A549 treated with ZK216348 at 1 μM for 4 hours (cell line): ENCODE measurements around the gene SYN1. TPM values are rescaled to one million over a fixed set of nuclear protein-coding genes. Genes with fewer than 3 reads are reported as not detected.

Experiments used
- total RNA-seq: library from RNA; stranded (reverse); fragments of 200-300 nt; extraction: Qiagen RNA extraction; gene quantifications from 5 replicates; pipeline ENCODE4 v1.2.3, GENCODE V29; 2022; ENCODE audit warnings: low read depth

Gene SYN1
- total RNA-seq = 0.11 to 0.58 TPM (median 0.19 TPM) in 5 replicates

DNA sequence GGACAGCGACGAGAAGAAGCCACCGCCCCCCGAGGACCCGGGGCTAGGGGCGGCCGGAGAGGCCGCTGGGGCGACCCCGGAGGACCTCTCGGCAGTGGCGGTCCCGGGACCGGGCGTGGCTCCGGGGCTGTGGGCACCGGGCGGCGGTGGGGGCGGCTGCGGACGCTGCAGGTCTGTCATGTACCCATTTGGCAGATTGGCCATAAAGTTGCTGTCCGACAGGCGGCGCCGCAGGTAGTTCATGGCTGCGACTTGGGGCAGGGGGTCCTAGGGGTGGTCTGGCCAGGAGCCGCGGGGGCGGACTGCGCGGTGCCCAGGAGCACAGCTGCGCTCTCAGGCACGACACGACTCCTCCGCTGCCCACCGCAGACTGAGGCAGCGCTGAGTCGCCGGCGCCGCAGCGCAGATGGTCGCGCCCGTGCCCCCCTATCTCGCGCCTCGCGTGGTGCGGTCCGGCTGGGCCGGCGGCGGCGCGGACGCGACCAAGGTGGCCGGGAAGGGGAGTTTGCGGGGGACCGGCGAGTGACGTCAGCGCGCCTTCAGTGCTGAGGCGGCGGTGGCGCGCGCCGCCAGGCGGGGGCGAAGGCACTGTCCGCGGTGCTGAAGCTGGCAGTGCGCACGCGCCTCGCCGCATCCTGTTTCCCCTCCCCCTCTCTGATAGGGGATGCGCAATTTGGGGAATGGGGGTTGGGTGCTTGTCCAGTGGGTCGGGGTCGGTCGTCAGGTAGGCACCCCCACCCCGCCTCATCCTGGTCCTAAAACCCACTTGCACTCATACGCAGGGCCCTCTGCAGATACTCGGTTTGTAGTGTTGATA, at the start of gene SYN1:
Gene SYN1 (minus strand): TSS at position 372 of the 817 bp plus-strand sequence. CDS start 129 bp downstream, at position 243.

DNA sequence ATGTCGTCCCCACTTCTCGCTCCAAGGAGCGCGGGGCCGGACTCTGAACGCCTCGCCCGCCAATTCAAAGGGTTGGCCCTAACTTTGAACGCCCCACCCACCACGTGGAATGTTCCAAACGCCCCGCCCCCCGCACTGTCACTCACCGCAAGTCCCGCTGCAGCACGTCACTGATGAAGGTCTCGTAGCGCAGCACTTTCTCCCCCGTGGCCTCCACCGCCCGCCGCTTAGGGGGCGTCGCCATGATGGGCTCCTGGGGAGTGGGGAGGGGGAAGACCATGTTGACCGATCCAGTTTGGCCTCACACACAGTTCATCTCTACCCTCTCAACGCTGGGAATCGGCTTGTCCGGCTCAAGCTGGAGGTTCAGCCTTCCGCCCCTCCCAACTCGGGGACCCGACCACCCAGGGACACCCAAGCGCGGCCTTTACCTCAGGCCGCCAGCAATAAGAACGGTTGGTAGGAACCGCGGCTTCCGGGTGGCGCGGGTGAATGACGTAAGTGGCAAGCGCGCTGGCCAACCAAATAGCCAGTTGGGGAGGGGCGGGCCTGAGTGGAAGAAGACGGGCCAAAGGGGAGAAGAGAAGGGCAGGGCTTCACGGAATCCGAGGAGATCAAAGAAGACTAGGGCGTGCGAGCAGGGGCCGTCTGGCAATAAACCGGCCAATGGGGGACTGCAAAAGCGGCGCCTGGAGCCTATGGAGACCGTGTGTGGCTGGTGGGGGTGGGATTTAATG, 39.2 kb upstream of the SYN1 start, which contains the start of gene UXT:
Gene UXT (minus strand): TSS at position 497 of the 737 bp plus-strand sequence. CDS start 253 bp downstream, at position 244.

DNA sequence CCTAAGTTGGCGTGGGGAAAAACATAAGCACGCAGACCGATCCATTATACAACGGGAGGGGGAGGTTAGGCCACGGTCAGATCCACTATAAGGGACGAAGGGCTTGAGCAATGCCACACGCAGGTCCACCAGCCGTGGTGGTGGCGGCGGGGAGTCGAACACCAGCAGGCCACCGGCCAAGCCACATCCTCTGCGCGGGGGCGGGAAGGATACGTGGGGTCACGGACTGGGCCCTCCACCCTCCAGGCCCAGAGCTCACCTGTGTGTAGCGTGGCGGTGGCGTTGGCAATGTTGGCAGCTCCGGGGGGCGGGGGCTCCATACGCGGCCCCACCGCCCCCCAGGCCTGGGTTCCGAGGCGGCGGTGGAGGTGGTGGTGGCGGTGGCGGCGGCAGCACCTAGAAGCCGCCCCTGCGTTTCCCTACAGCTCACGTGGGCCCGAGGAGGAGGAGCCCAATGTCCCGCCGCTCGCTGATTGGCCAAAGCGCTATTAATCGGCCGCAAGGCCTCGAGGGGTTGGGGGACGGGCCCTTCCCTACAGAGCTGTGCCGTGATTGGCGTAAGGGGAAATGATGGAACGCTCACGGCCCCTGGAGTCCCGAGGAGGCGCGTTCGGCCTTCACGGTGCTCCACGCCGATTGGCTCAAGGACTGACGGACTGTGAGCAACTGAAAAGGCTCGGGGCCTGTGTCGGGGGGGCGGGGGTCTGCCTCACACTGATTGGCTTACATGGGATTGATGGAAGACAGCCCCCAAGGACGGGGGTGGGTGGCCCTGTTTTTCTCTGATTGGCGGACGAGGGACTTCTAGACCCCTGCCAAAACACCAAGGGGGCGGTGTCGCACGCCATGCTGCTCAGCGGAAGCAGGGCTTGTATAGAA, 30.7 kb upstream of the SYN1 start, which contains the start of gene ELK1:
Gene ELK1 (minus strand): TSS at position 400 of the 879 bp plus-strand sequence. CDS start 9,122 bp downstream, outside the sequence.

DNA sequence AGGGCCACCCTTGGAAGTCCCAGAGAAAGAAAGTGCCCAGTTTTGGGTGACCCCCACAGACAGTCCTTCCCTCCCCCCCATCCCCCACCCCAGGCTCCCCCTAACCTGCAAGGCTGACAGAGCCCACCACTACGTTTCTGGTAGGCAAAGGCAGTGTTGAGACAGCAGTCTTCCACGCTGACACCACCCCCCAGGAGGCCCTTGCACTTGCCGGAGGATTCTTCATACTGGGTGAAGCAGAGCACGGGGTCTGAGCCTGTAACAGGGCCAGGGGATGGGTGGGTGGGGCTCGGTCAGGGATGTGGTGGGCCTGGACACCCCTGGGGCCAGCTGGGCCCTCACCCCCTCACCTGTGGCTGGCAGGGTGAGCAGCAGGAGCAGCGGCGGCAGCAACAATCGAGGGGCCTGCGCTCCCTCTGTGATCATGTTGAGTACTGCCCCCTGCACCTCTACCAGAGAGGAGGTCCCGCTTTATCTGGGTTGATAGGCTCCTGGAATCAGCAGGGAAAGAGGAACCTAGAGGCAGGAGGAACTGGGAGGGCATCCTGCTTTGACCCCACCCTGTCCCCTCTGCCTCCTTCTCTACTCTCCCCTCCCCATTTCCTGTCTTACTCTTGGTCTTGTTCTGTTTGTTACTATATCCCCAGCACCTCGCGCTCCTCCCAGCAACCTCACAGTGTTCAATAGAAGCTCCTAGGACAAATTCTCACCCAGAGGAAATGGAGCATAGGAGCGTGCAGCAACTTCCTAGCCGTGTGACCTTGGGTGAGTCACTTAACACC, 10.0 kb upstream of the SYN1 start, which contains the start of gene CFP:
Gene CFP (minus strand): TSS at position 512 of the 782 bp plus-strand sequence. CDS start 86 bp downstream, at position 426.

DNA sequence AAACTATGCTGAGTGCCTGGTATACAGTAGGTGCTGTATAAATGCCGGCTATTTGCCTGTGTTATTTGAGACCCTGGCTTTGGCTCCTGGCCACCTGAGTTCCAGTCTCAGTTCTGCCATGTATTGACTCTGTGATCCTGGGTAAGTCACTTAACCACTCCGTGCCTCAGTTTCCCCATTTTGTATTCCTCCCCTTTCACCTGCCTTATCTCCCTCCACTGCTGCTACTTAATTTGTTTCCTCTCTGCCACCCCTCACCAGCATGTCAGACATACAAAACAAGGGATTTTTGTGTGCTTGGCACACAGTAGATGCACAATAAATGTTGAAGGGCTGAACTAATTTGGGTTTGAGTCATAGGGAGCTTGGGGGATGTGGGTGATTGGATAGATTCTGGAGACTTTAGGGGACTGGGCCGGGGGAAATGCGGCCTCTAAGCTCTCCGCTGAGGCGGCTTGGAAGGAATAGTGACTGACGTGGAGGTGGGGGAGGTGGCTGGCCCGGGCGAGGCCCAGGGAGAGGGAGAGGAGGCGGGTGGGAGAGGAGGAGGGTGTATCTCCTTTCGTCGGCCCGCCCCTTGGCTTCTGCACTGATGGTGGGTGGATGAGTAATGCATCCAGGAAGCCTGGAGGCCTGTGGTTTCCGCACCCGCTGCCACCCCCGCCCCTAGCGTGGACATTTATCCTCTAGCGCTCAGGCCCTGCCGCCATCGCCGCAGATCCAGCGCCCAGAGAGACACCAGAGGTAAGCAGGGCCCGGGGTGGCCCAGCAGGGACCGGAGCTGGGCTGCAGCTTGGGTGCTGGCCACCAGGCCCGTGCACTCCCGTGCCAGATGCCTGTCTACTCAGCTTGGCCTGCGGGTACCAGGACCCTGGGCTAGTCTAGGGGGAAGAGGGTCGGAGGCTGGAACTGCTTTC, 37.7 kb downstream of the SYN1 start, which contains the start of gene TIMP1:
Gene TIMP1 (plus strand): TSS at position 706 of the 917 bp plus-strand sequence. CDS start 980 bp downstream, outside the sequence.

DNA sequence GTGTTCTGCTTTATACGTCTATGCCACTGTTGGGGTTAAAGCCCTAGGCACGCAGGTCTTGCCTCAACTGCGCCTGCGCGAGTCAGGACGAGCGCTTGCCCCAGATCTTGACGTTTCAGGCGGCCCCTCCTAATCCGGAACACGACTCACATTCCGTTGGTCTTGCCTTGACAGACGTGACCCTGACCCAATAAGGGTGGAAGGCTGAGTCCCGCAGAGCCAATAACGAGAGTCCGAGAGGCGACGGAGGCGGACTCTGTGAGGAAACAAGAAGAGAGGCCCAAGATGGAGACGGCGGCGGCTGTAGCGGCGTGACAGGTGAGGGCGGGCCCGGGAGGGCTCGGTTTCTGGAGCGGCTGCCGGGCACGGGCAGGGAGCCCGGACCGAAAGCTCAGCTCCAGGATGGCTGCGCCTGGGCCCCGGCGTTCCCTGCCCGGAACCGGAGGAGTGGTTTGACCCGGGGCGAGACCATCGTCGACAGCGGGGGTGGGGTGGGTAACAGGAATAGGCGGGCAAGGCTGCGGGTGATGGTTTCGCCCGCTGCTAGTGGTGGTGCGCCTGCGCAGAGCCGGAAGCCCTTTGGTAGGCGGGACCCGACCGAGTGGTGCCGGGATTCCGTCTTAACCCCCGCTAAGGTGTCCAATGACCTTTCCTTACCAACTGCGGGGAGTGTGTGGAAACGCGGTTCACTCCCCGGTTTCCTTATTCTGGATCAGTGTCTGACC, 58.6 kb downstream of the SYN1 start, which contains the start of gene ARAF:
Gene ARAF (plus strand): TSS at position 272 of the 725 bp plus-strand sequence. CDS start 1,763 bp downstream, outside the sequence.

Other genes with a start within 250 kb of the SYN1 start
- gene ZNF157, start 249.3 kb downstream of the SYN1 start, total RNA-seq = 0.06 to 0.15 TPM (median 0.07 TPM) in 3 of 5 replicates, not detected in the others
- gene ZNF41, start 136.6 kb downstream of the SYN1 start, total RNA-seq = 3.1 to 4.5 TPM (median 4.2 TPM) in 5 replicates
- 35.6 to 58.2 TPM (median 56.3 TPM) in 5 replicates for gene ARAF, start 58.7 kb downstream of the SYN1 start, total RNA-seq
- gene TIMP1, start 37.4 kb downstream of the SYN1 start, total RNA-seq = 203 to 298 TPM (median 261 TPM) in 5 replicates
- gene CFP, start 10.1 kb upstream of the SYN1 start, total RNA-seq = 0.14 to 0.83 TPM (median 0.72 TPM) in 5 replicates
- 26.5 to 35.8 TPM (median 34.6 TPM) in 5 replicates for gene ELK1, start 30.7 kb upstream of the SYN1 start, total RNA-seq
- gene UXT, start 39.3 kb upstream of the SYN1 start, total RNA-seq = 167 to 187 TPM (median 174 TPM) in 5 replicates
- 4.6 to 6.9 TPM (median 5.9 TPM) in 5 replicates for gene ZNF81, start 217.0 kb upstream of the SYN1 start, total RNA-seq